Renal cortical epithelial cell (primary cell): ENCODE results near the gene ADIG. TPM values are rescaled to one million over a fixed set of nuclear protein-coding genes. Genes with fewer than 3 reads are reported as not detected.
A peak's percentile ranks its signal among the peaks of the same experiment; 100 is the strongest.
"Not testable (repeated sequence)": the region's sequence is repeated elsewhere in the genome, so short reads cannot be mapped to it uniquely, and the experiment has no call there.

Experiments used
- DNase-seq: peaks from one replicate; pipeline ENCODE4 v3.0.0-alpha.2; 2011; ENCODE audit warnings: low read depth
- total RNA-seq: library from RNA; depleted of rRNA; stranded (reverse); fragments of >200 nt; gene quantifications from 2 replicates; pipeline ENCODE4 v1.2.3, GENCODE V29; 2014

The ADIG gene
- total RNA-seq, 1 donor from 2014 or later = not detected

GRCh38 chr20:38573413-38573812 lies 7.6 kb upstream of the ADIG start:
- DNase-seq = no peak

- peak; percentile 70 for DNase-seq
These were observed 1.6 kb upstream of the ADIG start for GRCh38 chr20:38579219-38579910.

GRCh38 chr20:38579921-38580320 lies 1.1 kb upstream of the ADIG start:
- no peak for DNase-seq

- no peak for DNase-seq
These were observed 897 bp downstream of the ADIG start for GRCh38 chr20:38581830-38582358.

GRCh38 chr20:38583306-38583705 lies 2.3 kb downstream of the ADIG start:
- no peak for DNase-seq

GRCh38 chr20:38584099-38584763 lies 3.2 kb downstream of the ADIG start:
- no peak for DNase-seq

- peak; percentile 38 for DNase-seq
These were observed 4.6 kb downstream of the ADIG start for GRCh38 chr20:38585404-38586180.

GRCh38 chr20:38586181-38586525 lies 5.2 kb downstream of the ADIG start:
- DNase-seq = no peak

GRCh38 chr20:38588303-38588702 lies 7.3 kb downstream of the ADIG start:
- DNase-seq = no peak

- no peak for DNase-seq
These were observed 8.4 kb downstream of the ADIG start for GRCh38 chr20:38589351-38589750.

- DNase-seq = no peak
These were observed 9.1 kb downstream of the ADIG start for GRCh38 chr20:38589967-38590675.

GRCh38 chr20:38590676-38591473 lies 9.9 kb downstream of the ADIG start:
- peak; percentile 49 for DNase-seq

- DNase-seq = no peak
These were observed 10.7 kb downstream of the ADIG start for GRCh38 chr20:38591474-38592410.

- DNase-seq = peak; percentile 57
These were observed 11.4 kb downstream of the ADIG start for GRCh38 chr20:38592411-38592790.

GRCh38 chr20:38594281-38594680 lies 13.3 kb downstream of the ADIG start:
- not testable (repeated sequence) for DNase-seq

GRCh38 chr20:38595886-38596285 lies 14.9 kb downstream of the ADIG start:
- DNase-seq = not testable (repeated sequence)

GRCh38 chr20:38599410-38599882 lies 18.4 kb downstream of the ADIG start:
- peak; percentile 87 for DNase-seq

GRCh38 chr20:38600057-38600456 lies 19.1 kb downstream of the ADIG start:
- DNase-seq = no peak

- DNase-seq = peak; percentile 25
These were observed 20.5 kb downstream of the ADIG start, which contains the start of gene ARHGAP40 for GRCh38 chr20:38601216-38602184. ARHGAP40 (plus strand) TSS chr20:38601809.
